Natural killer cell (primary cell): Measurements from ENCODE around the gene PLEKHB2. TPM values are rescaled to one million over a fixed set of nuclear protein-coding genes. Genes with fewer than 3 reads are reported as not detected.

ENCODE experiments used
- ATAC-seq, 3 donors: fragments of 150-1000 bp in 2 of 3; fragments of 200-7000 bp in 1 of 3; cut with Tn5 transposase; 1 replicate in 1 of 3; 2 replicates in 2 of 3; pipeline ENCODE4 v1.10.0; 2021; ENCODE audit warnings: mild to moderate bottlenecking in 2 of 3, moderate library complexity in 2 of 3
- DNase-seq, 2 donors: peaks; one replicate each; pipeline versions ENCODE4 v3.0.0 to v3.0.0-alpha.2; 2013 to 2021; ENCODE audit warnings: mixed read lengths in 1 of 2
- H3K27ac ChIP-seq: one replicate; pipeline ENCODE4 v1.5.1; 2013; ENCODE audit warnings: mild to moderate bottlenecking, low read length
- H3K27me3 ChIP-seq: one replicate; pipeline ENCODE4 v1.6.1; 2013; ENCODE audit warnings: low read length; ENCODE audit not compliant: control insufficient read depth, insufficient read depth
- H3K36me3 ChIP-seq: one replicate; pipeline ENCODE4 v1.6.1; 2013; ENCODE audit warnings: low read length; ENCODE audit not compliant: control insufficient read depth, insufficient read depth
- H3K4me1 ChIP-seq: one replicate; pipeline ENCODE4 v1.6.1; 2013; ENCODE audit warnings: low read length; ENCODE audit not compliant: control insufficient read depth, insufficient read depth
- H3K4me3 ChIP-seq: one replicate; pipeline ENCODE4 v1.5.1; 2013; ENCODE audit warnings: low read length
- H3K9me3 ChIP-seq: one replicate; pipeline ENCODE4 v1.6.1; 2013; ENCODE audit warnings: low read length; ENCODE audit not compliant: control insufficient read depth, insufficient read depth
- H3K27ac Mint-ChIP-seq, 2 donors: one replicate each; pipeline ENCODE4 v1.8.0; 2022; ENCODE audit warnings: mild to moderate bottlenecking in 2 of 2, mixed read lengths in 2 of 2, moderate library complexity in 1 of 2
- H3K27me3 Mint-ChIP-seq, 2 donors: one replicate each; pipeline ENCODE4 v1.8.0; 2022; ENCODE audit warnings: low read depth in 2 of 2, mixed read lengths in 2 of 2
- H3K36me3 Mint-ChIP-seq: one replicate; pipeline ENCODE4 v1.8.0; 2022; ENCODE audit warnings: mixed read lengths
- H3K4me1 Mint-ChIP-seq, 2 donors: one replicate each; pipeline ENCODE4 v1.8.0; 2022; ENCODE audit warnings: mixed read lengths in 2 of 2
- H3K4me3 Mint-ChIP-seq: one replicate; pipeline ENCODE4 v1.8.0; 2022; ENCODE audit warnings: mild to moderate bottlenecking, moderate library complexity, mixed read lengths
- H3K9me3 Mint-ChIP-seq, 2 donors: one replicate each; pipeline ENCODE4 v1.8.0; 2022; ENCODE audit warnings: mixed read lengths in 2 of 2
- WGBS: methylation state at CpG from one replicate; pipeline ENCODE4 v1.1.7; 2013; ENCODE audit warnings: missing lambda C conversion rate; ENCODE audit not compliant: insufficient coverage; 5-methylcytosine and 5-hydroxymethylcytosine counted together
- intact Hi-C: fragments of 100-400 bp; cut with micrococcal nuclease; formaldehyde crosslinking; loops from one replicate; pipeline ENCODE4 v1.14.2; 2022
- total RNA-seq, 4 donors: library from RNA; stranded (reverse); fragments of 120-200 nt in 1 of 4; gene quantifications; one replicate each; pipeline versions ENCODE4 v1.2.3 to v1.2.4, GENCODE V29; 2013 to 2022
- TF ChIP-seq, protein P1 (sequence below): fragments of 200-600 bp; IDR thresholded peaks from one replicate; pipeline ENCODE4 v1.8.0; 2022; ENCODE audit warnings: antibody characterized with exemption

PLEKHB2 gene
- total RNA-seq, 3 donors from 2014 or later (not counting 1 experiment from before 2014, with no cell fraction given) = 75.6 to 78.7 (median 77.4) TPM

DNA sequence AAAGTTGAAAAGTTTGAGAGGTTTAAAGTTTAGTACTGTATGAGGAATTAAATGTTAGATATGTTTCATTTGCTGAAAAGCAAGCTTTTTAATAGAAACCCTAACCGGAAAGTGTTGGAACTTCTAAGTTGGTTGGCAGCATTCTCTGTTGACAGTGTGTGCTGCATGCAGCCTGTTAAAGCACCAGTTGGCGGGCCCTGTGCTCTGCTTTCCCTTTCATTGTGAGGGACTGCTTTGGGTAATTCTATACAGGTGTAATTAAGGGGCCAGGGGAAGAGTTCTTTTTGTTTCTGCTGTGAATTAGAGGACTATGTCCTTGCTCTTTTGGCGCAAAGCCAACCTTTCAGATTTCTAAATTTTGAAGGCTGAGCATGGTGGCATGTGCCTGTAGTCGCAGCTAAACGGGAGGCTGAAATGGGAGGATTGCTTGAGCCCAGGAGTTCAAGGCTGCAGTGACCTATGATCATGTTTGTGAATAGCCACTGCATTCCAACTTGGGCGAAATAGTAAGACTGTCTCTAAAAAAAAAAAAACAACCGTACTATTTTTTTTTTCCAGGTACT is 20.1 kb downstream of the PLEKHB2 start:
- H3K36me3 Mint-ChIP-seq = peaks cover 20% of the 10 kb centered on the region
- WGBS = 98% methylated on average over 7 of the region's 7 CpGs
- Histone ChIP-seq H3K4me1 (peaks cover 5% of the 10 kb centered on the region), H3K27ac (no peak overlapping the region), H3K36me3 (peaks cover 49% of the 10 kb centered on the region), H3K9me3 (no peaks in the 10 kb centered on the region), H3K4me3 (no peak overlapping the region), H3K27me3 (no peaks in the 10 kb centered on the region)
- no peak overlapping the region for H3K27ac Mint-ChIP-seq
- H3K9me3 Mint-ChIP-seq = no peaks in the 10 kb centered on the region
- DNase-seq (no peak), ATAC-seq (no peak)
- H3K4me1 Mint-ChIP-seq = peaks cover 16 to 27% of the 10 kb centered on the region in 2 donors
- H3K4me3 Mint-ChIP-seq = no peak overlapping the region
- TF ChIP-seq, protein P1, sequence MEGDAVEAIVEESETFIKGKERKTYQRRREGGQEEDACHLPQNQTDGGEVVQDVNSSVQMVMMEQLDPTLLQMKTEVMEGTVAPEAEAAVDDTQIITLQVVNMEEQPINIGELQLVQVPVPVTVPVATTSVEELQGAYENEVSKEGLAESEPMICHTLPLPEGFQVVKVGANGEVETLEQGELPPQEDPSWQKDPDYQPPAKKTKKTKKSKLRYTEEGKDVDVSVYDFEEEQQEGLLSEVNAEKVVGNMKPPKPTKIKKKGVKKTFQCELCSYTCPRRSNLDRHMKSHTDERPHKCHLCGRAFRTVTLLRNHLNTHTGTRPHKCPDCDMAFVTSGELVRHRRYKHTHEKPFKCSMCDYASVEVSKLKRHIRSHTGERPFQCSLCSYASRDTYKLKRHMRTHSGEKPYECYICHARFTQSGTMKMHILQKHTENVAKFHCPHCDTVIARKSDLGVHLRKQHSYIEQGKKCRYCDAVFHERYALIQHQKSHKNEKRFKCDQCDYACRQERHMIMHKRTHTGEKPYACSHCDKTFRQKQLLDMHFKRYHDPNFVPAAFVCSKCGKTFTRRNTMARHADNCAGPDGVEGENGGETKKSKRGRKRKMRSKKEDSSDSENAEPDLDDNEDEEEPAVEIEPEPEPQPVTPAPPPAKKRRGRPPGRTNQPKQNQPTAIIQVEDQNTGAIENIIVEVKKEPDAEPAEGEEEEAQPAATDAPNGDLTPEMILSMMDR = no peak
- intact Hi-C loops = no loop called here
- H3K27me3 Mint-ChIP-seq = no peaks in the 10 kb centered on the region

DNA sequence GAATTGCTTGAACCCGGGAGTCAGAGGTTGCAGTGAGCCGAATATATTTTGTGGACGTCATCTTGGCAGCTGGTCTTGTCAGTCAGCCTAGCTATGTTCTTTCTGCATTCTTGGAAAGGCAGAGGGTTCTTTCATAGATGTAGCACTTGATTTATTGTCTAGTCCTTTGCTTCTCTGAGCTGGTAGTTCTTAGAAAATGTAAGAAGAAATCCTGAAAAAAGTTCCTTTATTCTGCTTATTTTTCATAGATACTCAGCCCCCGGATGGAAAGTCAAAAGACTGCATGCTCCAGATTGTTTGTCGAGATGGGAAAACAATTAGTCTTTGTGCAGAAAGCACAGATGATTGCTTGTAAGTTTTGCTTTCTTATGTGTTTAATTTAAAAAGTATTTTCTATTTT is 21.3 kb downstream of the PLEKHB2 start:
- no peaks in the 10 kb centered on the region for H3K27me3 ChIP-seq
- TF ChIP-seq, protein P1 = no peak
- ATAC-seq = no peak
- H3K4me1 ChIP-seq = peaks cover 5% of the 10 kb centered on the region
- DNase-seq = no peak
- Mint-ChIP-seq H3K4me1 (peaks cover 16 to 21% of the 10 kb centered on the region in 2 donors), H3K27me3 (no peaks in the 10 kb centered on the region), H3K36me3 (peaks cover 20% of the 10 kb centered on the region), H3K4me3 (no peak overlapping the region), H3K27ac (no peak overlapping the region), H3K9me3 (no peaks in the 10 kb centered on the region)
- peaks cover 53% of the 10 kb centered on the region for H3K36me3 ChIP-seq
- H3K27ac ChIP-seq = no peak overlapping the region
- no peaks in the 10 kb centered on the region for H3K9me3 ChIP-seq
- intact Hi-C loops = no loop called here
- no peak overlapping the region for H3K4me3 ChIP-seq
- WGBS = 97% methylated on average over 5 of the region's 5 CpGs

DNA sequence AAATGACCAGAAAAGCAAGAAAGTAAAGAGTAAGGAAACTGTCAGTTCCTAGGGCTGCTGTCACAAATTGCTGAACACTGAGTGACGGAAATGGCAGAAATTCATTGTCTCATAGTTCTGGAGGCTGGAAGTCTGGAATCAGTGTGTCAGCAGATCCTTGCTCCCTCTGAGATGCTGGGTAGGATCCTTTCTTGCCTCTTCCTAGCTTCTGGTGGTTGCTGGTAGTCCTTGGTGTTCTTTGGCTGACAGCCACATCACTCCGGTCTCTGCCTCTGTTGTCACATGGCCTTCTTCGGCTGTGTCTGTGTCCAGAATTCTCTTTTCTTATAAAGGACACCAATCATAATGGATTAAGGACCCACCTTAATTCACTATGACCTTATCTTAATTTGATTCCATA is 21.9 kb downstream of the PLEKHB2 start:
- no peak for DNase-seq
- no peak overlapping the region for H3K4me3 Mint-ChIP-seq
- peaks cover 20% of the 10 kb centered on the region for H3K36me3 Mint-ChIP-seq
- H3K36me3 ChIP-seq = peaks cover 54% of the 10 kb centered on the region
- no peaks in the 10 kb centered on the region for H3K27me3 ChIP-seq
- H3K27ac ChIP-seq = no peak overlapping the region
- no peak for ATAC-seq
- peaks cover 5% of the 10 kb centered on the region for H3K4me1 ChIP-seq
- no peak overlapping the region for H3K4me3 ChIP-seq
- peaks cover 13 to 17% of the 10 kb centered on the region in 2 donors for H3K4me1 Mint-ChIP-seq
- TF ChIP-seq, protein P1 = no peak
- no peaks in the 10 kb centered on the region for H3K27me3 Mint-ChIP-seq
- no peaks in the 10 kb centered on the region for H3K9me3 ChIP-seq
- H3K9me3 Mint-ChIP-seq = no peaks in the 10 kb centered on the region
- H3K27ac Mint-ChIP-seq = no peak overlapping the region
- intact Hi-C loops = no loop called here
- 96% methylated on average over 3 of the region's 3 CpGs for WGBS

DNA sequence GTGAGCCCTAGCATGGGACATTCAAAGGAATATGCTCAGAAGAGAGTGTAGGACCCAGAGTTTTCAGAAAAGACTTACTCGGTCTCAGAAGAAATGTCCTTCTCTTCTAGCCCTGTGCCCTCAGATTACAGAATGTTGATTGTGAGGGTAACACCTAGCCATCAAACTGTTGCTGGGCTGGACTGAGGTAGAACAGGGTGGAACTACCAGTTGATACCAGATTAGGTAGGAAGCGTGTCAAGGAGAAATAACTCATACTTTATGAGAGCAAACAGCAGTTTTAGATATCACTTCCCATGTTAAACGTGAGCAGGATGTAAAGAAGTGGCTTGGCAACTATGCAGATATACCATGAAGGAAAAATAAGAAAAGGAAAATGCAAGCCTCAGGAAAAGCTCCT is 22.8 kb downstream of the PLEKHB2 start:
- Histone ChIP-seq H3K4me3 (no peak overlapping the region), H3K4me1 (peaks cover 8% of the 10 kb centered on the region), H3K27me3 (no peaks in the 10 kb centered on the region), H3K27ac (no peak overlapping the region), H3K36me3 (peaks cover 53% of the 10 kb centered on the region), H3K9me3 (no peaks in the 10 kb centered on the region)
- Mint-ChIP-seq H3K36me3 (peaks cover 20% of the 10 kb centered on the region), H3K9me3 (no peaks in the 10 kb centered on the region), H3K4me1 (peaks cover 13 to 16% of the 10 kb centered on the region in 2 donors), H3K27ac (no peak overlapping the region), H3K27me3 (no peaks in the 10 kb centered on the region), H3K4me3 (no peak overlapping the region)
- TF ChIP-seq, protein P1 = no peak
- no peak for ATAC-seq
- WGBS = 100% methylated on average over 3 of the region's 3 CpGs
- intact Hi-C loops = no loop called here
- DNase-seq = no peak
